ENCODE results near the gene CYB5B.

DNA sequence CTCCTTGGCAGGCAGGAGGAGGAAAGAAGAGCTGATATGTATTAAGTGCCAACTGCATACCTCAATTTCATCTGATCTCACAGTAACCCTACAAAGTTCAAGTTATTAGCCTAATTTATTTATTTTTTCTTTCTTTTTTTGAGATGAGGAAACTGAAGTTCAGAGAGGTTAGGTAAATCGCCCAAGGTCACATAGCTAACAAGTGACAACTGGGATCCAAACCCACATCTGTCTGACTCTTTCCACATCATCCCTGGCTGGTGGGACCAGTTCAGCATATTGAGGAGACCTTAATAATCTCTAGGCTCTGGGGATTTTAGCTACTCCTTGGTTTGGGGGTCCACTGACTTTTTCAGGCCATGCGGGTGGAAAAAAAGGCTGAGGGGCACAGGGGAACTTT is 60.9 kb downstream of the CYB5B start:
- TF ChIP-seq, protein P1, sequence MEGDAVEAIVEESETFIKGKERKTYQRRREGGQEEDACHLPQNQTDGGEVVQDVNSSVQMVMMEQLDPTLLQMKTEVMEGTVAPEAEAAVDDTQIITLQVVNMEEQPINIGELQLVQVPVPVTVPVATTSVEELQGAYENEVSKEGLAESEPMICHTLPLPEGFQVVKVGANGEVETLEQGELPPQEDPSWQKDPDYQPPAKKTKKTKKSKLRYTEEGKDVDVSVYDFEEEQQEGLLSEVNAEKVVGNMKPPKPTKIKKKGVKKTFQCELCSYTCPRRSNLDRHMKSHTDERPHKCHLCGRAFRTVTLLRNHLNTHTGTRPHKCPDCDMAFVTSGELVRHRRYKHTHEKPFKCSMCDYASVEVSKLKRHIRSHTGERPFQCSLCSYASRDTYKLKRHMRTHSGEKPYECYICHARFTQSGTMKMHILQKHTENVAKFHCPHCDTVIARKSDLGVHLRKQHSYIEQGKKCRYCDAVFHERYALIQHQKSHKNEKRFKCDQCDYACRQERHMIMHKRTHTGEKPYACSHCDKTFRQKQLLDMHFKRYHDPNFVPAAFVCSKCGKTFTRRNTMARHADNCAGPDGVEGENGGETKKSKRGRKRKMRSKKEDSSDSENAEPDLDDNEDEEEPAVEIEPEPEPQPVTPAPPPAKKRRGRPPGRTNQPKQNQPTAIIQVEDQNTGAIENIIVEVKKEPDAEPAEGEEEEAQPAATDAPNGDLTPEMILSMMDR (IDR thresholded peaks at IDR 0.05), result no peak
- TF ChIP-seq POLR2AphosphoS5 (IDR thresholded peaks at IDR 0.05), result no peak
- no peak for TF ChIP-seq EP300 (IDR thresholded peaks at IDR 0.05; ENCODE audit: low read depth)
- TF ChIP-seq POLR2A (IDR thresholded peaks at IDR 0.05), result no peak
